Skeletal muscle tissue (tissue), 4 donors: Measurements from ENCODE around the gene KCNJ10. TPM values are rescaled to one million over a fixed set of nuclear protein-coding genes. Genes with fewer than 3 reads are reported as not detected.
"Not testable (repeated sequence)": the region's sequence is repeated elsewhere in the genome, so short reads cannot be mapped to it uniquely, and the experiment has no call there.

Experiments
- H3K27ac ChIP-seq: one replicate; pipeline ENCODE4 v1.7.0; 2013; ENCODE audit warnings: mild to moderate bottlenecking, low read depth, low read length, inconsistent platforms
- H3K27me3 ChIP-seq, 3 donors: one replicate each; pipeline ENCODE4 v1.7.0; 2013; ENCODE audit warnings: low read length in 3 of 3; ENCODE audit not compliant: control insufficient read depth in 3 of 3, insufficient read depth in 3 of 3
- H3K36me3 ChIP-seq, 3 donors: one replicate each; pipeline ENCODE4 v1.7.0; 2013; ENCODE audit warnings: low read length in 3 of 3; ENCODE audit not compliant: control insufficient read depth in 3 of 3, insufficient read depth in 3 of 3
- H3K4me1 ChIP-seq, 3 donors: one replicate each; pipeline ENCODE4 v1.7.0; 2013; ENCODE audit warnings: low read length in 3 of 3, mild to moderate bottlenecking in 3 of 3; ENCODE audit not compliant: control insufficient read depth in 3 of 3, insufficient read depth in 3 of 3
- H3K4me3 ChIP-seq, 3 donors: one replicate each; pipeline ENCODE4 v1.7.0; 2013; ENCODE audit warnings: low read length in 3 of 3
- H3K9ac ChIP-seq, 3 donors: one replicate each; pipeline ENCODE4 v1.7.0; 2013; ENCODE audit warnings: low read length in 3 of 3, mild to moderate bottlenecking in 3 of 3, moderate library complexity in 2 of 3, low read depth in 1 of 3
- H3K9me3 ChIP-seq, 3 donors: one replicate each; pipeline ENCODE4 v1.7.0; 2013; ENCODE audit warnings: low read length in 3 of 3; ENCODE audit not compliant: control insufficient read depth in 3 of 3
- total RNA-seq: library from RNA; depleted of rRNA; stranded (reverse); fragments of >200 nt; gene quantifications from one replicate; pipeline ENCODE4 v1.2.3, GENCODE V29; 2014
- donor health status: Osteomylitis.

Gene KCNJ10
- total RNA-seq, 1 donor from 2014 or later: 0.52 TPM

- no peaks in the 10 kb centered on the region for H3K9me3 ChIP-seq
- H3K27me3 ChIP-seq: no peaks in the 10 kb centered on the region
- H3K36me3 ChIP-seq: no peaks in the 10 kb centered on the region
- H3K4me3 ChIP-seq: no peak overlapping the region
- no peak overlapping the region for H3K9ac ChIP-seq
- no peaks in the 10 kb centered on the region for H3K4me1 ChIP-seq
- no peak overlapping the region for H3K27ac ChIP-seq
These were observed 6.8 kb downstream of the KCNJ10 start for GRCh38 chr1:160063176-160063575.

GRCh38 chr1:160062230-160062532 lies 7.8 kb downstream of the KCNJ10 start:
- Histone ChIP-seq H3K27me3 (peaks cover 0 to 3% (median 0%) of the 10 kb centered on the region in 3 donors), H3K36me3 (no peaks in the 10 kb centered on the region), H3K9me3 (no peaks in the 10 kb centered on the region), H3K27ac (no peak overlapping the region), H3K9ac (no peak overlapping the region), H3K4me1 (no peaks in the 10 kb centered on the region), H3K4me3 (no peak overlapping the region)

DNA sequence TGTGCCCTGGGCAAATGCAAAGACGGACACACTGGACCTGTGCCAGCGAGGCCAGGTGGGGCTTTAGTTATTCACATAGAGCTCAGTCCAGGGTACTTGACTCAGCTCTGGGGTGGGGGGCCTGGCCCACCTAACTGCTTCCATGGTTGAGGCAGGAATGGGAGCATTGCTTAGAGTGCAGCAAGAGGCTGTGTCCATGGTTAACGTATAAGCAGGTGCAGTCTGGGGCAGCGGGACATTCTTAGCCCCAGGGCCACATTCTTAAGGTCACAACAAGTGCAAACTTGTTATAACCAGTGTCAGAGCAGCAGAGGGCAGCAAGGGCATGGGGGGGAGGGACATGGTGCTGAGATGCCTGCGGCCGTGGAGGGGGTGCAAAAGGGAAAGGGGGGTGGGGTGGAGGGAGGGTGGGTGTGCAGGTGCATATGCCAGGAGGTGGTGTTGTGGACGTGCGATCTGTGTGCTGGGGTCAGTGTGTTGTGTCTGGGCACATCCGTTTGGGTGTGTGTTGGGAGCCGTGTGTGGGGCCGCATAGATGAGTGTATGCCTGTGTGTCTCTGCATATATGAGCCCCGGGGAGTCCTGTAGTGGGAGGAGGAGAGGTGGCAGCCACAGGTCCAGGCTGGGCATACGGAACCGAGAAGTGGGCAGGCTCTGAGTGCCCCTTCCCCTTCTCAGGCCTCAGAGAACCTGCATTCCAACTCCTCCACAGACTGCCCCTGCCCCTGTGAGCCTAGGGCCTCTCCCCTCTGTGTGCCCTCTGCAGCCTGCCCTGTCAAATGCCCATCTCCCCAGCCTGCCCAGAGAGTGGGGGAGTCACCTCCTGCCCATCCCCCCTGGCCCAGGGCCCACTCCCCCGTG lies 8.4 kb downstream of the KCNJ10 start:
- Histone ChIP-seq H3K36me3 (no peaks in the 10 kb centered on the region), H3K9me3 (no peaks in the 10 kb centered on the region), H3K4me1 (no peaks in the 10 kb centered on the region), H3K9ac (no peak overlapping the region), H3K27me3 (peaks cover 0 to 3% (median 0%) of the 10 kb centered on the region in 3 donors), H3K4me3 (no peak overlapping the region), H3K27ac (no peak overlapping the region)

GRCh38 chr1:160058087-160058486 lies 11.9 kb downstream of the KCNJ10 start:
- Histone ChIP-seq H3K36me3 (no peaks in the 10 kb centered on the region), H3K27ac (no peak overlapping the region)

GRCh38 chr1:160056648-160057169 lies 13.3 kb downstream of the KCNJ10 start:
- H3K4me3 ChIP-seq: no peak overlapping the region
- H3K36me3 ChIP-seq: no peaks in the 10 kb centered on the region
- peaks cover 6 to 9% (median 8%) of the 10 kb centered on the region in 3 donors for H3K27me3 ChIP-seq
- no peaks in the 10 kb centered on the region for H3K4me1 ChIP-seq
- no peaks in the 10 kb centered on the region for H3K9me3 ChIP-seq
- no peak overlapping the region for H3K9ac ChIP-seq
- no peak overlapping the region for H3K27ac ChIP-seq

More at GRCh38 chr1:160058087-160058486, 11.9 kb downstream of the KCNJ10 start:
- no peak overlapping the region for H3K4me3 ChIP-seq
- H3K9me3 ChIP-seq: no peaks in the 10 kb centered on the region
- H3K27me3 ChIP-seq: peaks cover 6 to 9% (median 8%) of the 10 kb centered on the region in 3 donors
- H3K4me1 ChIP-seq: no peaks in the 10 kb centered on the region
- no peak overlapping the region for H3K9ac ChIP-seq

DNA sequence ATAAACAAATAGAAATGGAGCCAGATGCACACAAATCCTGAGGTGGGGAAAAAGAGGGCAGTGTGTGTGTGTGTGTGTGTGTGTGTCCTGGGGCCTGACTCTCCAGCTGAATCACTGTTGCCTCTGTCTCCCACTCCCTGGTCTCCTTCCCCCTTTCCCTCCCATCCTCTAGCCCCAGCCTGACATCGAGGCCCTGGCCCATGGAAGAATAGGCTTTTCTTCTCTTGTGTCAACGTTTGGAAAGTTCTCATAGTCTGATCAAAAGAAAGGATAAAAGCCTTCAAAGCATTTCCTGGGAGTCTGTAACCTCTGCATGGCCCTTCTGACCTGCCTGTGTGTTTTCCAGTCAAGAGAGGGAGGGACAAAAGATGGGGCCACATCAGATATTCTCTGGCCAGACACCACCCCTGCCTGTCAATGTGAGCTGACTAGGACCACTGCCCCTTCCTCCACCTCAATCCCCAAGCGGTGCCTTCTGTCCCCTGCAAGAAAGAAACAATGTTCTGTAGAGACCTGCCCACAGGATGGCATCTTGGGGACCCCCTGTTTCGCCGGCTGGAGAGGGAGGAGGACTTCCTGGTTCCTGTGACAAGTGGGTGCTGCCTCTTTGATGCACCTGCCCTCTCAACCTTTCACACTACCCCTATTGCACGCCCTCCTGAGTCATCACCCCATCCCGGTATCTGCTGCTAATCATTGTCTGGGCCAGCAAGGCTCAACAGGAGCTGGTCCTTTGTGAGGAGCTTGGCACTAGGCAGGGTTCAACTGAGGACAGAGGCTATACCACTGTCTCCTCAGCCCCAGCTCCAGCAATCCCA lies 16.2 kb downstream of the KCNJ10 start:
- no peaks in the 10 kb centered on the region for H3K9me3 ChIP-seq
- no peaks in the 10 kb centered on the region for H3K36me3 ChIP-seq
- no peaks in the 10 kb centered on the region for H3K4me1 ChIP-seq
- H3K4me3 ChIP-seq: no peak overlapping the region
- no peak overlapping the region for H3K9ac ChIP-seq
- peaks cover 8 to 12% (median 8%) of the 10 kb centered on the region in 3 donors for H3K27me3 ChIP-seq
- no peak overlapping the region for H3K27ac ChIP-seq

DNA sequence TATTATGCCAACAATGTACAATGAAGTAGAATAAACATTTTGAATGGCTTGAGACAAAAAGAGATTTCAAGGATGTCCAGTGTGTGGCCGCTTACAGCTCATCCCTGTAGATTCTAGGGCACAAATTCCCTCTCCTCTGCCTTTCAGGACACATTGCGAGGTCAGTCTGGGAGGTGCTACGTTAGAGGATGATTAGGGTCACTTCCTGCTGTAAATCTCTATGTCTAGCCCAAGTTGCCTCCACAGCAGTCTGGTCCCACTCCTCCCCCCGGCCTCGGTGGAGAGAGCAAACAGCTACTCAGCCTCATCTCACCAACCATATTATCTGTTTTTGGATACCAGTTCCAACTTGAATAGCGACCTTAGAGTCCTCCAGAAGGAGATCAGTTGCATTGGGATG lies 17.0 kb downstream of the KCNJ10 start:
- no peaks in the 10 kb centered on the region for H3K36me3 ChIP-seq
- peaks cover 8 to 12% (median 8%) of the 10 kb centered on the region in 3 donors for H3K27me3 ChIP-seq
- no peak overlapping the region for H3K9ac ChIP-seq
- H3K27ac ChIP-seq: no peak overlapping the region
- no peak overlapping the region for H3K4me3 ChIP-seq
- no peaks in the 10 kb centered on the region for H3K9me3 ChIP-seq
- H3K4me1 ChIP-seq: no peaks in the 10 kb centered on the region

DNA sequence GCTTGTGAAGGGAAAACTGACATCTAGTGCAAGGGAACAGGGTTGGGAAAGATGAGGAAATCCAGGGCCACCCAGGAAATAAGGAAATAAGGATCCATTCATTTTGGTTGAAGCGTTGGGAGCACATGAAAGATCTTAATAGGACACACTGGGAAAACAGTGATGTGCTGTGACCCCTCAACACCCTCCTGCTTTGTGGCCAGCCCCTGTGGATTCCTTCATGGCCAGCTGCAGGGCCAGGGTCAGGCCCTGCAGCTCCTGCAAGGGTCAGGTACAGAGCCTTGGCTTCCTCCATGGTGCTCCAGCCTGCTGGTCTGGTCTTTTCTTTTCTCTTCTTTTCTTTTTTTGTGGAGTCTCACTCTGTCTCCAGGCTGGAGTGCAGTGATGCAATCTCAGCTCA lies 19.3 kb downstream of the KCNJ10 start:
- no peaks in the 10 kb centered on the region for H3K9me3 ChIP-seq

GRCh38 chr1:160050182-160050581 lies 19.8 kb downstream of the KCNJ10 start:
- not testable (repeated sequence) for H3K4me3 ChIP-seq, H3K27ac ChIP-seq, H3K36me3 ChIP-seq, H3K9me3 ChIP-seq, H3K4me1 ChIP-seq, H3K9ac ChIP-seq
- peaks cover 2 to 16% (median 13%) of the 10 kb centered on the region in 3 donors for H3K27me3 ChIP-seq

More for the DNA sequence above, 19.3 kb downstream of the KCNJ10 start:
- Histone ChIP-seq H3K4me1 (no peaks in the 10 kb centered on the region), H3K27ac (no peak overlapping the region), H3K36me3 (no peaks in the 10 kb centered on the region), H3K4me3 (no peak overlapping the region), H3K9ac (no peak overlapping the region), H3K27me3 (peaks cover 2 to 16% (median 13%) of the 10 kb centered on the region in 3 donors)

DNA sequence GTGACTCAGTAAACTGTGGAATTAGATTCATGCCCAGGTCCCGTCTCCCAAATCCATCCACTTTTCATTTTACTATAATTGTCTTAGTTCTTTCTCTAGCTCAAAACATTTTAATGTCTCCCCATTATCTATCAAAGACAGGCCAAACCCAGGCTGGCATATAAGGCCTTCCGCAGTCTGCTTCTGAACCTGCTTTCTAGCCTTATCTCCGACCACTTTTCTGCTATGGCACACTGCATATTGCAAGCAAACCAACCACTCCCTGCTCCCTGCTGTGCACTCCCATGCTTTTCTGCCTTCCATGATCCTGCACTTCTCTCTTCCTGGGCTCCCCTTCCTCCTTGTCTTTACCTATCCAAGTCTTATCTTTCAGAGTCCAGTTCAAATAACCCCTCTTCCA lies 20.9 kb downstream of the KCNJ10 start:
- Histone ChIP-seq H3K27ac (no peak overlapping the region), H3K4me3 (no peak overlapping the region), H3K36me3 (no peaks in the 10 kb centered on the region), H3K9ac (no peak overlapping the region), H3K9me3 (no peaks in the 10 kb centered on the region), H3K4me1 (no peaks in the 10 kb centered on the region), H3K27me3 (peaks cover 2 to 12% (median 11%) of the 10 kb centered on the region in 3 donors)
